PC-3 (cell line): ENCODE data around the gene ZNF85.

Source experiments
- EZH2 ChIP-seq: fragments of 300-600 bp; sonication (generic); IDR thresholded peaks from one replicate; pipeline ENCODE4 v1.6.1; 2017; ENCODE audit warnings: antibody characterized with exemption, mild to moderate bottlenecking, low read length; ENCODE audit not compliant: unreplicated experiment
- EZH2phosphoT487 ChIP-seq: fragments of 300-600 bp; sonication (generic); IDR thresholded peaks from 2 replicates; pipeline ENCODE4 v1.6.1; 2018; ENCODE audit warnings: mild to moderate bottlenecking, antibody characterized with exemption, low read length, borderline replicate concordance
- TF ChIP-seq, protein P1 (sequence below): fragments of 300-600 bp; sonication (generic); conservative IDR thresholded peaks from 2 replicates; pipeline ENCODE4 v1.5.1; 2017; ENCODE audit warnings: antibody characterized with exemption, low read depth, mild to moderate bottlenecking, low read length

DNA sequence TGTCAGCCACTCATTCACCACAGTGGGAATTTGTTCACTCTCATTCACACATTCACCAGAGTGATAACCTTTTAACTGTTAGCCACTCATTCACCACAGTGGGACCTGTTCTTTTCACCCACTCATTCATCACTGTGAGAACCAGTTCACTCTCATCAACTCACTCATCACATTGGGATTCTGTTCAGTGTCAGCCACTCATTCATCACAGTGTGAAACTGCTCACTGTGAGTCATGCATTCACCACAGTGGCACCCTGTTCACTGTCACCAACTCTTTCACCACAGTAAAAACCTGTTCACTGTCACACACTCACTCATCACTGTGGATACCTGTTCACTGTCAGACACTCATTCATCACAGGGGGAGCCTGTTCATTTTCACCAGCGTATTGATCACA lies 43.5 kb upstream of the ZNF85 start:
- TF ChIP-seq, protein P1, sequence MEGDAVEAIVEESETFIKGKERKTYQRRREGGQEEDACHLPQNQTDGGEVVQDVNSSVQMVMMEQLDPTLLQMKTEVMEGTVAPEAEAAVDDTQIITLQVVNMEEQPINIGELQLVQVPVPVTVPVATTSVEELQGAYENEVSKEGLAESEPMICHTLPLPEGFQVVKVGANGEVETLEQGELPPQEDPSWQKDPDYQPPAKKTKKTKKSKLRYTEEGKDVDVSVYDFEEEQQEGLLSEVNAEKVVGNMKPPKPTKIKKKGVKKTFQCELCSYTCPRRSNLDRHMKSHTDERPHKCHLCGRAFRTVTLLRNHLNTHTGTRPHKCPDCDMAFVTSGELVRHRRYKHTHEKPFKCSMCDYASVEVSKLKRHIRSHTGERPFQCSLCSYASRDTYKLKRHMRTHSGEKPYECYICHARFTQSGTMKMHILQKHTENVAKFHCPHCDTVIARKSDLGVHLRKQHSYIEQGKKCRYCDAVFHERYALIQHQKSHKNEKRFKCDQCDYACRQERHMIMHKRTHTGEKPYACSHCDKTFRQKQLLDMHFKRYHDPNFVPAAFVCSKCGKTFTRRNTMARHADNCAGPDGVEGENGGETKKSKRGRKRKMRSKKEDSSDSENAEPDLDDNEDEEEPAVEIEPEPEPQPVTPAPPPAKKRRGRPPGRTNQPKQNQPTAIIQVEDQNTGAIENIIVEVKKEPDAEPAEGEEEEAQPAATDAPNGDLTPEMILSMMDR, result no peak
- TF ChIP-seq EZH2phosphoT487 (no peak), EZH2 (no peak)
